NCI-H524 (cell line): ENCODE measurements around the gene TOP2B.
A peak's percentile ranks its signal among the peaks of the same experiment; 100 is the strongest.

ENCODE experiments used
- DNase-seq, 2 experiments: peaks; one replicate each; lab custom pipeline; 2025; lab: John Stamatoyannopoulos, UW

TOP2B gene

DNA sequence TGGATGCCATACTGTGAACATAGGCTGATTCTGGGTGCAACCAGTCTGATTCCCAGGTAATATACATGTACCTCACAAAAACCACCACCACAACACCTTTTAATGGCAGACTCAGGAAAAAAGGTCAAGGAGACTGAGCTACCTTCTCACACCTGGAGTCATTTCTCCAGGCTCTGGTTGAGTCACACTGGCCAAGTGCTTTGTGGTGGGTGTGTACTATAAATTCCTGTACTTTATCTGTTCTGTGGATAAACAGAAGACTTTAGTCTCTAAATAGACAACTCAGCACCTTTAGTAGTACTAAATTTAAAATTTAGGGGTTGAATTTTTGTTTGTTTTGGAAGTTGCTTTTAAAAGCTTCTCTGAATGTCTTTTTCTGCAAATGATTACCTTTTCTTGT, 46.7 kb downstream of the TOP2B start:
- DNase-seq, result no peak

DNA sequence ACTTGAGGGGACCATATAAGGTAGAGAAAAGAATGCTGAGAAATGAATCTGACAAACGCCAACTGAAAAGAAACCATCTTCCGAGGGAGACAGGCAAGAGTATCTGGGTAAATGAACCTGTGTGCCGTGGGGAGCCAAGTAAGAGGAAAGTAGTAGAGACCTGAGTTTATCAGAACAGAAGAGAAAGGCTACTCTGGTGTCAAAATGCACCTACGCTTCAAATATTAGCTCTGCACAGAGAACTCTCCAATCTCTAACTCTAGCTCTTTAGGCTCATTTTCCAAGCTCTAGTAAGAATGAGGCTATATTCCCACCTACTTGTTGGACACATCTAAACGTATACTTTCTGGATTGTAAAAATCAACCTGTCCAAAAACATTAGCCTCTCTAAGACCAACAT, 53.5 kb downstream of the TOP2B start:
- DNase-seq, result no peak

GRCh38 chr3:25610779-25611178, 53.9 kb downstream of the TOP2B start:
- DNase-seq, result no peak

DNA sequence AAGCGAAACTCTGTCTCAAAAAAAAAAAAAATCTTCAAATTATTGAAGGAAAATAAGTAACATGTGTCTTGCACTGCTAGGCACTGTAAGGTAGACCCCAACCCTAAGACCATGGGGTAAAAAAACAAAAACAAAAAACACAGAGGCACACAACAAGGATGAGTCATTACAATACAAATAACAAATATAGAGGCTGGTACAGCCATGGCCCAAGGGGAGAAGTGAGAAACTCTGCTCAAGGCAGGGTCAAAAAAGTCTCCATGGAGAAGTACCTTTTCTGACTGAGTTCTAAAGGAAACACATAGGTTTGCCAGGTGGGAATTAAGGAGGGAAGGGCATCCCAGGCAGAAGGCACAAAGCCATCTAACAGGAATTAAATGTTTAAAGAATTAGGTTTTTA, 54.5 kb downstream of the TOP2B start:
- no peak for DNase-seq

DNA sequence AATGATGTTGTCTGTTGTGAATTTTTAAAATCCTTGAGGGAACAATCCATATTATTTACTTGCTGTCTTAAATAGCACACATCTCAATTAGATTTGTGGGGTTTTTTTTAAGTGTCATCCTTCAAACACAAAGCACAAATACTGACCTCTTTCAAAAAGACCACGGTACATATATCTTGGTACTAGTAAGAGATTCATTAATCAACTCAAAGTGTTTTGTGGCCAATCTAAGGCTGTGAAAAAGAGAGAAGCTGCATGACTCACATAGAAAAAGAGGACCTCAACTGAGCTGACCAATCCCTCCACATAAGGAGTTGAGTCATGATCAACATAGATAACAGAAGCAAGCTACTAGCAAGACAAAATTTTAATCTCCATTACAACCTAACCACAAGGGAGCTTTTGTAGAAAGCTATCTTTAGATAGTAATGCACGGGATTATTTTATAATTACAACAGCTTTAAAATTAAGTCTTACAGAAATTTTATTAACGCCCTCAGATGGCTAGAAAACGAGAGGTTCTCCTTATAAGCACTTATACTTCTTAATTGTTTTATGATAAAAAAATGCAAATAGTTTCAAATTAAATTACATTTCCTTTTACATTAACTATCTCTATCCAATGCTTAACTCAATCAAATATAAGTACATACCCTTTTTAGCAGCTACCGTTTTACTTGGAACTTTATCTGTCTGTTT, 60.5 kb downstream of the TOP2B start:
- DNase-seq, result no peak

DNA sequence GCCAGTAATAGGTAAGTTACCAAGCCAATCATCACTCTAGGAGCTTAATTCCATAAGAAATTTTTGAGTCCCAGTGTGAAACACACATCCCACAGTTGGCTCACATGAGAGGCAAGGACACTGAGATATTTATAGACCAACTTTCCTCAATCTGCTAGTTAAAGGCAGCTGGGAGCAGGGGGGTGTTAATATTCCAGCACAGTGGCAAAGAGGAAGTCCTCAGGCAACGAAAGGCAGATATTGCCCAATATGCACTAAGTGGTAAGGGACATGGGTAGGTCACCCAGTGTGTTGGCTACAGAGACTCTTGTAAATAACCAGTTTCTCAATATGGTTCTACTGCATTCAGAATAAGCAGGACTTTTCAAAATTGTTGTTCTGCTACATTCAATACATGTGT, 61.0 kb downstream of the TOP2B start:
- DNase-seq, result no peak

DNA sequence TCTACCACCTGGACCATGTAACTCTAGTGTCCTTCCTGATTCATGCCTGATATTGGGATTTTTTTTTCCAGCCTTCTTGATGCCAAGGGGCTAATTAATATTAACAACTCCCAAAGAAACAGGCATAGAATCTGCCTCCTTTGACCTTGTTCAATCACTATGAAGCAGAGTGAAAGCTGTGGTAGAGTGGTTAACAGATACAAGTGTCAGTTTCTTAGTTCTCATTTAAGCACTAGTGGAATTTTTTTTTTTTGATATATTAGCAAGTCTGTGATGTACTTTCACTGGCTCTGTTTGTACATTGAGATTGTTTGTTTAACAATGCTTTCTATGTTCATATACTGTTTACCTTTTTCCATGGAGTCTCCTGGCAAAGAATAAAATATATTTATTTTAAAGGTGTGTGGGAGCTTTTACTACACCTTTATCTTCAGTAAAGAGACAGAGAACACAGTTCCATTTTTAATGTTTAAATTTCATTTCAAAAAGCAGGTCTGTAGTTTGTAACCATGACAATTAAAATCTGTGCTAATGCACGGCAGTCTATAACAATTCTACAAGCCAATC, 67.1 kb downstream of the TOP2B start:
- DNase-seq, result no peak

DNA sequence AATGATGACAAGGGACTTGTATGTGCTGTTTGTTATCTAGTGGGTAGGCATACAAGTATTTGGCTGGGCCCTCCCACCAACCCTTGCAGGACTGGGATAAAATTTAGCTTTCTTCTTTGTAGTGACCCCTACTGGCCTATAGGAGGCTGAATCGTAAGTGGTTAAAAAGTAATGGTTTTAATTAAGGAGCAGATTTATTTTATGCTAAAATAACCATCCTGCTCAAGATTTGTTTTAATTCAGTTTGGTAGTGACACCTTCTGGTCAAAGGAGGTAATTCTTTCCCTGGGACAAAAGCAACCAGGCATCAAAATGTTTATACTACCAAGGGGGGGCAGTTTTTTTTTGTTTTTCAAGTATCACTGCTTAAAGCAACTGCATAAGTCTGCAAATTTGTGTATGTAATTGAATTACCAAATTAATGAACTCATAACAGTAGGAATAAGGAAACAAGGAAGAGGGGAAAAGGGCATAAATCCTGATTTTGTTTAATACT, 70.7 kb downstream of the TOP2B start:
- DNase-seq, result peak; percentile 23 to 81

- no peak for DNase-seq
Observed at GRCh38 chr3:25593001-25593400, 71.7 kb downstream of the TOP2B start.

- peak in 1 of 2 experiments; percentile 18 for DNase-seq
Observed at GRCh38 chr3:25592510-25592968, 72.2 kb downstream of the TOP2B start.

DNA sequence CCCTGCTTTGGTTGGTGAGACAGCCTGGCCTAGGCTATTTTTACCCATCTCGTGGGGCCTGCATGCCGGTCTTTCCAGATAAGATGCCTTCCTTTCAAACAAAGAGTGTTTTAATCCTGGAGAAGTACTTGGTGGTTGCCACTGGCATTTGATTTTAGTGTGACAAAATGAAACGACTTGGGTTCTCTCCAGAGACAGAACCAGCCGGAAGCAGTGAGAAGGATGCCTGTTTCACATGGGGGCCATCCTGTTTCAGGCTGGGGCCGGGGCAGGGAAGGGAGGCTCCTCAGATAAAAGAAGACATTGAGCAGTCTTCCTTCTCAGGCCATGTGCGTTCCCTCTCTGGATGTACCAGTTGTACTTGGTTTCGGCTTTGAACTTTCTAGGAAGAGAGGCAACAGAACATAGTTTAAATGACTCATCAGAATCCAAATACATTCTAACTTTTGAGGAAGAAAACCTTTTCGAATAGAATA, 74.9 kb downstream of the TOP2B start:
- DNase-seq, result no peak

DNA sequence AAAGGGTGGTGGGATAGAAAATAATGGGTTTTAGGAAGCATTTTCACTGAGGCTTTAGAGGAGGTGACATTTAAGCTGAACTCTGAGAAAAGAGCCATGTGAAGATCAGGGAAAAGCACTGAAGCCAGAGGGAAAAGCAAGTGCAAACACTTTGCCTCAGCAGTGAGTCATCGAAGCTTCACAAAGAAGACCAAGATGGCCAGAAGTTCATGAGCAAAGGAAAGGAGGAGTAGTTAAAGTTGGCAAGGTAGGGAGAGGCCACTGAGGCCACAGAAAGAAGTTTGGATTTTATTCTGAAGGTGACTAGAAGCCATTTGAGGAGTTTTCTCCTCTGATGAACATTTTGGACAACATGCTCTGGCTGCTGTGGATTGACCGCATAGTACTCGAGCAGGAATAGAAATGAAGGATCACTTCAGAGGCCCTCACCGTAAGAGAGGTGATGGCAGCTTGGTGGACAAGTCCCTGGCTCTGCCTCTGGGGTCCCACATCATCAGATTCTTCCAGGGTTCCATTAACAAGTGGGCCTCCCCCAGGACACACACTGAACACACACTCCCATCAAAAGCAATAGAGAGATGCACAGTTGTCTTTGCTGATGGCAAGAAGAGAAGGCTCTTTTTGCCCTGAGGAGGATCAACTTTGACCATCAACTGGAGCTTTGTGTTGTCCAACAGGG, 75.5 kb downstream of the TOP2B start:
- no peak for DNase-seq

DNA sequence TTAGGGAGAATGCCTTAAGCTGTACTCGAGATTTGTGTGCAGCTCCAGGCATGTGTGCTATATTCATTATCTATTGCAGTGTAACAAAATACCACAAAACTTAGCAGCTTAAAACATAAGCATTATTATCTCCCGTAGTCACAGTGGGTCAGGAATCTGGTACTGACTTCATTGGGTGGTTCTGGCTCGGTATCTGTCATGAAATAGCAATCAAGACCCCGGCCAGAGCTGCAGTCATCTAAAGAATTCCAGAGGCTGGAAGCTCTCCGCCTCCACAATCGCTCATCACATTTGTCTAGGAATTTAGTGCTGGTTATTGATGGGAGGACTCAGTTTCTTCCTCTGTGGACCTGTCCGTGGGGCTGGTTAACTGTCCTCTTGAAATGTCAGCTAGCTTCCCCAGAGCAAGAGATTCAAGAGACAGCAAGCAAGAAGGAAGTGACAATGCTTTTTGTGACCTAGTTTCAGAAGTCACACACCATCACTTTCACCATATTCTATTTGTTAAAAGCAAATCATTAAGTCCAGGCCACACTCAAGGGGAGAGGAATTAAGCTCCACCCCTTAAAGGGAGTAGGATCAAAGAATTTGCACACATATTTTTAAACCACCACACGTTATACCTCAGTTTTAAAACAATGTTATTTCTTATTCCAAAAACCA, 76.1 kb downstream of the TOP2B start:
- no peak for DNase-seq

GRCh38 chr3:25587975-25588374, 76.7 kb downstream of the TOP2B start:
- DNase-seq, result no peak

DNA sequence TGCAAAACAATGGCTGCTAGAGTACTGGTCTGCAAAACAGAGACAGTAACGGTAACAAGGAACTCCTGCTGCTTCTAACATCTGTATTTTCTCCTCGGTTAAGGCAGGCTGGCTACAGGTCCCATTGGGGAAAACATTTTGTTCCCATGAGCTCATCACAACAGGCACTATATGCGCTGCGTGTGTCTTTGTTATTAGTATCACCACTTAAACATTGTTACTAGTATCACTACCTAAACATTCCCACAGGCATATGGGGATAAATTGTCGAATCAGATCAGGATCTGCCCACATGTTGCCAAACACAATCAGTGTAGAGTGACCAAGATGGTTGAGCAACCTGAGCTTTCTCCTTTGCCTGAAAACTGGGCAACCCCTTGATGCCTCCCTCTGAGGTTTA, 77.2 kb downstream of the TOP2B start:
- DNase-seq, result no peak

DNA sequence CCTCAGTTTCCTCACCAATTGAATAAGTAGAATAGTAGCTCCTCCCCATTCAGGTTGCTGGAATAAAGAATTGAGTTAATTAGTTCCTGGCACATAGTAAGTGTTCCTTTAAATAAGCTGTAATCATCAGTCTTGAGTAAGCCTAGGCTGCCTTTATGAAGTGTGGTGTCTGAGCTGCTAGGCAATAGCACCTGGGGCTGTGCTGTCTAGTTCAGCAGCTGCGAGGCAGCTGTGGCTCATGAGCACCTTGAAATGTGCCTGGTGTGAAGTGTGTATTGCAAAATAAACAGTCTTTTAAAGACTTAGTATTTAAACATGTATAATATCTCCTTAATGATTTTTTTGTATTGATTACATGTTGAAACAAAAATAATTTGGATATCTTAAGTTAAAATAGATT, 77.6 kb downstream of the TOP2B start:
- DNase-seq, result peak in 1 of 2 experiments; percentile 19

GRCh38 chr3:25586553-25586952, 78.2 kb downstream of the TOP2B start:
- no peak for DNase-seq

DNA sequence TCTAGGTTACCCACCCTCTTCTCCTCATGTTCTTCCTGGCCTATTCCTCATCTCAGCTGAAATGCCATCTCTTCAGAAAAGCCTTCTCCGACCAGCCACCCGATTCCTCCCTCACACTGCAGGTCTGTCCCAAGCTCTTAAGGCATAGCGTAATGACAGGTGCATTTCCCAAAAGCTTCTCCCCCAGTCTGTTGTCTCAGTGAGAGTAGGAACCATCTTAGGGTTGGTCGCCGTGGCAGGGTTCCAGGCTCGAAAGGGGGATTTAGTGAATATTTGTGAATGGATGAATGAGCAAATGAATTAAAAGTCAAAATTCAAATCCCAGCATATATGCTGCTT, 78.6 kb downstream of the TOP2B start:
- DNase-seq, result no peak

- DNase-seq, result no peak
Observed at GRCh38 chr3:25585361-25586166, 79.1 kb downstream of the TOP2B start.

DNA sequence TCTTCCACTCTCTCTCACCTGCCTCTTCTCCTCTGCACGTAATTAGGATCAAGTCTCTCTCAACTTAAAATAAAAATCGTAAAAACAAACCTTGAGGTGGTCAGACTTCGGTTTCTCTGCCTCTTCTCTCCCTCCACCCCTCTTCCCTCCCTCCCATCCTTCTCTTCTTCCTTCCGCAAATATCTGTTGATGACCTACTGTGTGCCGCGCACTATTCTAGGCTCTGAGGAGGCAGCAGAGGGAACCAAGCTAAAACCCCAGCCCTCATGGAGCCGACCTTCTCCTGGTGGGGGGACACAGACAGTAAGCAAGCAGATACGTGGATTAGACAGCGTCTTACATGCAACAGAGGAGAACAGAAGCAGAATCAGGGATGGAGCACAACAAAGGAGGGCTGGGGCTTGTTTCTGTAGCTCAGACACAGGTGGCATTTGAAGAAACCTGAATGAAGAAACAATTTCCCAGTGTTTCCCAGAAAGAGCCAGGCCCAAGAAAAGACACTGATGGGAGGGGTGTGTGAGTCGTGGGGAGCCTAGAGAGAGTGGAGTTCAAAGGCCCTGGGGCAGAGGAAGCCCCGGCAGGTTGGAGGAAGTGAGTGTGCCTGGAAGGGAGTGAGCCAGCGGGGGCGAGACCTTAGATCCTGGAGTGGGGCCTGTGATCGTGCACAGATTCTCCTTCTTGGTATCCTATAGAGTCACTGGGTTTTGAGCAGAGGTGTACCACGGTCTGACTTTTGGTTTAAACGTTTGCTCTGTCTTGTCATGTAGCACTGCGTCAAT, 80.5 kb downstream of the TOP2B start:
- no peak for DNase-seq

DNA sequence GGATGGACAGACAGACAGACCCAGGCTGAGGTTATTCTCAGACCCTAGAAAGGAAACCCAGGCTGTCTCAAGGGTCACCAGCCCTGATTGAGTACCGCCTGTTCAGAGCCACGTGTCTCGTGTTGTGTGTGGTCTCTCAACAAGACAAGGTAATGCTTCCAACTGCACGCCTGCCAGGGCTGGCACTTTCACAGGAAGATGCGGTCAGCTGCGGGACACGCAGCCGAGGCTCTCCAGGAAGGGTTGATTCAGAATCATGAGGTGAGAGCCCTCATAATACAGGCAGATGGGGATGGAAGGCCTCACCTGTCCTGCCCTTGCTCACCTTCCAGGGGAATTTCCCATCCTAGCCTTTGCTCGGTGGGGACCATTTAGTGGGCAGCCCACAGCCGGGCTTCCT, 81.4 kb downstream of the TOP2B start:
- DNase-seq, result no peak
